Measurements from ENCODE around the gene EIF5A2.

EIF5A2 gene

DNA sequence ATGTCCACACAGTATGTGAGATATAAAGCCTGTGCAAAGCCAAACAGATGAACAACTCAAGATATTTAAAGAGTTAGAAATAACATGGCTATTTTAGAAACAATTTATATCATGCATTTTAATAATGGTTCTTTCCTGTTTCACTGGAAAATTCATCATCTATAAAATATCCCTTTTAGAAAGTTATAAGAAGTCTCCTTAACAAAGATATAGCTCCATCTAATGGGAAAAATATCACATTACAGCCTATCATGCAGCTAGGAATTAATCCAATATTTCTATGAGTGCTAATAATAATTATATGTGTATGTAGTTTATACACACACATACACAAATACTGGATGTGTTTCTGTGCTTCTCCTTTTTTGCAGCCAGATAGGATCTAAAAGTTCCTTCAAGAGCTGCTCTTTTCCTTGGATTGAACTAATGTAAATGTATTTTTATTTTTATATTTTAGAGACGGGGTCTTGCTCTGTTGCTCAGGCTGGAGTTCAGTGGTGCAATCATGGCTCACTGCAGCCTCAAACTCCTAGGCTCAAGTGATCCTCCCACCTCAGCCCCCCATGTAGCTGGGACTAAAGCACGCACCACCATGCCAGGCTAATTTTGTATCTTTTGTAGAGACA lies 60.0 kb downstream of the EIF5A2 start:
- no peak for DNase-seq

DNA sequence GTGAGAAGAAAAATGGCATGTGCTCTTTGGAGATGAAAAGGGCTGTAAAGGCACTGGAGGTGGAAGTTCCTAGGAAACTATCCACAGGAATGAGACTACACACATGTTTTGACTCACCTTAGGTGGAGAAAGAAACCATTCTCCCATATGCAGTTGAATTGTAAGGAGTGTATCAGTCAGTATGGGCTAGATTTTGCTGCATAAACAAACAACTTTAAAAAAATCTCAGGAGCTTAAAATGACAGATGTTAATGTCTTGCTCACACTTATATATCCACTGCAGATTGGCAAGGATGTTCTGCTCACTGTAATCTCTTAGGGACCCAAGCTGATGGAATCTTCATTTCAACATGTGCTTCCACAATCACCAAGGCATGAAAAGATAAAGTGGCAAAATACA lies 64.1 kb downstream of the EIF5A2 start:
- no peak for DNase-seq

DNA sequence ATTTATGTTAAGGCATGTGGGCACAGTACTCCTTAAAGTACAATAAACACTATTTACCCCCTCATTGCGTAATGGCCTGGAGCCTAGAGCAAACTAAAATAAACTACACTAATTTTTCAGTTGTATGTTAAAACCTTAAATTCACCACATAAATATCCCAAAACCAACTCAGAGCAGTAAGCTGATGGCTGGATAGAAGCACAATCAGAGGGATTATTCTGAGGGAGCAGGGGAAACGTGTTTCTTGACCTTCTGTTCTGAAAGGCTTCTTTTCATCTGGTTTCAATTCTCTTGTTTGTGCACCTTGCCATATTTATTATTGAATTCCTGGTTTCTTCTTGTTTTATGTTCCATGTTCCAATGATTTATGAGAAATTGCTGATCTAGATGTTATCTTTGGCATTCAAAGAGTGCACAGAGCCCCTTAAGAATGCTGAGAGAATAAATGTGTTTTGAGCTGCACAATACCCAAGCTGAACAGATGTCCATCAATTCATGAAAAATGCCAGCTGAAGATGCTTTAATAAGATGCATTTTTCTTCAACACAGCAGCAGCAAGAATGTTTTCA lies 68.1 kb downstream of the EIF5A2 start:
- no peak for DNase-seq

DNA sequence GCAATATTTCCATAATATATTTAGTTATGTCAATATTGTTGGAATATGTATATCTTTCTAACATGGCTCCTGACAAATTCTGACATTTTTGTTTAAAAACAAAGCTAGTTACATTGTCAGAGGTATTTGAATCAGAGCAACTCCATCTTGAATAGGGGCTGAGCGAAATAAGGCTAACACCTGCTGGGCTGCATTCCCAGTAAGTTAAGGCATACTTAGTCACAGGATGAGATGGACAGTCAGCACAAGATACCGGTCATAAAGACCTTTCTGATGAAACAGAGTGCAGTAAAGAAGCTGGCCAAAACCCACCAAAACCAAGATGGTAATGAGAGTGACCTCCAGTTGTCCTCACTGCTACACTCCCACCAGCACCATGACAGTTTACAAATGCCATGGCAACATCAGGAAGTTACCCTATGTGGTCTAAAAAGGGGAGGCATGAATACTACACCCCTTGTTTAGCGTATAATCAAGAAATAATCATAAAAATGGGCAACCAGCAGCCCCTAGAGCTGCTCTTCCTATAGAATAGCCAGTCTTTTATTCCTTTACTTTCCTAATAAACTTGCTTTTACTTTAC lies 68.8 kb downstream of the EIF5A2 start:
- DNase-seq = no peak
